HEK293T (cell line): Measurements from ENCODE around the gene SRCIN1.
A peak's percentile ranks its signal among the peaks of the same experiment; 100 is the strongest.

Source experiments
- CTCF ChIA-PET: fragments of 350-600 bp; formaldehyde crosslinking; extraction: SDS; loops from one replicate; lab custom pipeline; 2021; ENCODE audit warnings: antibody characterized with exemption, inconsistent platforms; lab: Yijun Ruan, JAX
- POLR2A ChIA-PET: fragments of 350-600 bp; formaldehyde crosslinking; extraction: SDS; loops from one replicate; lab custom pipeline; 2020; ENCODE audit warnings: antibody characterized with exemption, inconsistent platforms; lab: Yijun Ruan, JAX
- DNase-seq: peaks from one replicate; pipeline ENCODE4 v3.0.0; 2012; ENCODE audit warnings: mixed read lengths; ENCODE audit errors: extremely low spot score
- ARNT ChIP-seq: fragments of 450-650 bp; IDR thresholded peaks from 2 replicates; pipeline ENCODE4 v1.6.1; 2017; ENCODE audit warnings: mild to moderate bottlenecking
- BHLHE40 ChIP-seq: fragments of 450-650 bp; IDR thresholded peaks from 2 replicates; pipeline ENCODE4 v1.6.1; 2016; ENCODE audit warnings: mild to moderate bottlenecking, moderate library complexity, borderline replicate concordance
- CTBP1 ChIP-seq: fragments of 450-650 bp; IDR thresholded peaks from 2 replicates; pipeline ENCODE4 v1.6.1; 2016; ENCODE audit warnings: borderline replicate concordance
- ELF4 ChIP-seq: fragments of 450-650 bp; IDR thresholded peaks from 2 replicates; pipeline ENCODE4 v1.6.1; 2017; ENCODE audit warnings: antibody characterized with exemption
- FOXA1 ChIP-seq: fragments of 450-650 bp; IDR thresholded peaks from 2 replicates; pipeline ENCODE4 v1.6.1; 2016; ENCODE audit warnings: mild to moderate bottlenecking
- FOXK2 ChIP-seq: fragments of 450-650 bp; IDR thresholded peaks from 2 replicates; pipeline ENCODE4 v1.6.1; 2016; ENCODE audit warnings: mild to moderate bottlenecking
- FOXM1 ChIP-seq: fragments of 450-650 bp; IDR thresholded peaks from 2 replicates; pipeline ENCODE4 v1.6.1; 2017; ENCODE audit warnings: mild to moderate bottlenecking, borderline replicate concordance
- HDGF ChIP-seq: fragments of 450-650 bp; IDR thresholded peaks from 2 replicates; pipeline ENCODE4 v1.6.1; 2017; ENCODE audit warnings: antibody characterized with exemption, borderline replicate concordance
- L3MBTL2 ChIP-seq: fragments of 450-650 bp; conservative IDR thresholded peaks from 2 replicates; pipeline ENCODE4 v1.6.1; 2016; ENCODE audit warnings: mild to moderate bottlenecking
- LEF1 ChIP-seq: fragments of 450-650 bp; IDR thresholded peaks from 2 replicates; pipeline ENCODE4 v1.6.1; 2017; ENCODE audit warnings: mild to moderate bottlenecking, borderline replicate concordance
- NFRKB ChIP-seq: fragments of 450-650 bp; IDR thresholded peaks from 2 replicates; pipeline ENCODE4 v1.6.1; 2016; ENCODE audit warnings: mild to moderate bottlenecking, moderate library complexity
- SP1 ChIP-seq: fragments of 450-650 bp; IDR thresholded peaks from 2 replicates; pipeline ENCODE4 v1.6.1; 2017
- SUZ12 ChIP-seq: fragments of 450-650 bp; IDR thresholded peaks from 2 replicates; pipeline ENCODE4 v1.6.1; 2016; ENCODE audit warnings: mild to moderate bottlenecking
- TARDBP ChIP-seq: fragments of 450-650 bp; IDR thresholded peaks from 2 replicates; pipeline ENCODE4 v1.6.1; 2016
- ZNF384 ChIP-seq: fragments of 450-650 bp; IDR thresholded peaks from 2 replicates; pipeline ENCODE4 v1.6.1; 2016
- TF ChIP-seq, protein P1 (sequence below): fragments of 450-650 bp; IDR thresholded peaks from 2 replicates; pipeline ENCODE4 v1.6.1; 2016

The SRCIN1 gene

DNA sequence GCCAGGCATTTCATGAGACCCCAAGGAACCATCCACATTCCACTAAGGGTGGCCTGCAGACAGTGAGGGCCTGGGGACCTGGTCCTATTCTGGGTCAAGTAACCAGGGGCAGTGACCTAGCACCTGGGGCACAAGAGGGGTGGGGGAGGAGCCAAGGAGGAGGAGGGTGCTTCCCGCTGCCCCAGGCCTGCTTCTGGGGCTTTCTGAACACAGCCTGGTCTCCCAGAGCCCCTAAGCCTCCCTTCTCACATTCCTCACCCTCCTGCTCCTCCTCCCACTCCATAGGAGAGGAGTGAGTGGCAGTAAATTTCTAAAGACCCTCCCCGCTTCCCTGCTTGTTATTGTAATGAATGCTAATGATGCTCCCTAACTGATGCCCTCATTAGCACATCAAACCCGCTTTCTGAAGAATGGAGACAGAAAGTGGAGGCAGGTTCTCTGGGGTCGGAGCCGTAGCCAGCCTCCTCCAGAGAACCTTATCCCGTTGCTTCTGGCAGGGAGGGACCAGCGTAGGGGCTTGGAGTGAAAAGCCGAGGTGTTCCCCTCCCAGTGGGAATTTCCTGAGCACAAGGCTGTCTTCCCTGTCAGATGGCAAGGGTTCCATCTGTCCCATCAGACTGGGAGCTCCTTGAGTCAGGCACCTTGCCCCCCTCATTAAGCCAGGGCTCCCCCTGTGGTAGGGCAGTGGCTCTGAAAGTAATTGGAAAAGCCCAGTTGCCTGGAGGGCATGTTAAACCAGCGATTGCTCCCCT is 3.7 kb upstream of the SRCIN1 start:
- CTCF ChIA-PET = interaction anchor here (0.5 kb wide), 1 partner anchor 57 kb away, joined by 3 read pairs; no protein-coding TSS in a partner anchor
- TF ChIP-seq ARNT (no peak), SUZ12 (no peak), LEF1 (no peak), L3MBTL2 (no peak), HDGF (no peak), FOXK2 (no peak), ZNF384 (no peak), TARDBP (no peak), CTBP1 (no peak), SP1 (no peak), FOXM1 (no peak), NFRKB (no peak)
- TF ChIP-seq, protein P1, sequence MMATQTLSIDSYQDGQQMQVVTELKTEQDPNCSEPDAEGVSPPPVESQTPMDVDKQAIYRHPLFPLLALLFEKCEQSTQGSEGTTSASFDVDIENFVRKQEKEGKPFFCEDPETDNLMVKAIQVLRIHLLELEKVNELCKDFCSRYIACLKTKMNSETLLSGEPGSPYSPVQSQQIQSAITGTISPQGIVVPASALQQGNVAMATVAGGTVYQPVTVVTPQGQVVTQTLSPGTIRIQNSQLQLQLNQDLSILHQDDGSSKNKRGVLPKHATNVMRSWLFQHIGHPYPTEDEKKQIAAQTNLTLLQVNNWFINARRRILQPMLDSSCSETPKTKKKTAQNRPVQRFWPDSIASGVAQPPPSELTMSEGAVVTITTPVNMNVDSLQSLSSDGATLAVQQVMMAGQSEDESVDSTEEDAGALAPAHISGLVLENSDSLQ = no peak
- POLR2A ChIA-PET = no interaction called here
- no peak for DNase-seq

DNA sequence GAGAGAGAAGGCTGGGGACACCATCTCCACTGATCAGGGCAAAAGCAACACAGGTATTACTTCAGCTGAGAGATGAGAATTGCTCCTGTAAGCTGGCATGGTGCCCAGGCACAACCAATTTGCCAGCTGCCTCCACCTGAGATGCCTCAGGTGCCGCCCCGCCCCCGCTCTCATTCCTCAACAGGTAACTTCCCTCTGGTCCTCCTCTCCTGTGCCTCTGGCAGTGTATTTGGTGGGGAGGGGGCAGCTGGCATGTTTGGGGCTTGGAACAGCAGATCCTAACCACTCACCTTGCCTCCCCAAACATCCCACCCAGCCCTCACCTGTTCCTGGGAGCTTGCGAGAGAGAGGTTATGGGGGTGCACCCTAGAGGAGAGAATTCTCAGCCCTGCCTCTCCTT is 2.9 kb upstream of the SRCIN1 start:
- TF ChIP-seq L3MBTL2 (no peak), SP1 (no peak), SUZ12 (no peak), CTBP1 (no peak), BHLHE40 (no peak), TARDBP (no peak), ARNT (no peak), FOXA1 (no peak), NFRKB (no peak), FOXM1 (no peak), LEF1 (no peak), ZNF384 (no peak)
- TF ChIP-seq, protein P1 = no peak
- POLR2A ChIA-PET = interaction anchor here (0.9 kb wide), 1 partner anchor 8 kb away, joined by 4 read pairs; no protein-coding TSS in a partner anchor
- DNase-seq = no peak
- CTCF ChIA-PET = interaction anchor here (0.5 to 1.0 kb wide), 3 partner anchors 31 to 99 kb away, joined by 3 read pairs; no protein-coding TSS in a partner anchor

DNA sequence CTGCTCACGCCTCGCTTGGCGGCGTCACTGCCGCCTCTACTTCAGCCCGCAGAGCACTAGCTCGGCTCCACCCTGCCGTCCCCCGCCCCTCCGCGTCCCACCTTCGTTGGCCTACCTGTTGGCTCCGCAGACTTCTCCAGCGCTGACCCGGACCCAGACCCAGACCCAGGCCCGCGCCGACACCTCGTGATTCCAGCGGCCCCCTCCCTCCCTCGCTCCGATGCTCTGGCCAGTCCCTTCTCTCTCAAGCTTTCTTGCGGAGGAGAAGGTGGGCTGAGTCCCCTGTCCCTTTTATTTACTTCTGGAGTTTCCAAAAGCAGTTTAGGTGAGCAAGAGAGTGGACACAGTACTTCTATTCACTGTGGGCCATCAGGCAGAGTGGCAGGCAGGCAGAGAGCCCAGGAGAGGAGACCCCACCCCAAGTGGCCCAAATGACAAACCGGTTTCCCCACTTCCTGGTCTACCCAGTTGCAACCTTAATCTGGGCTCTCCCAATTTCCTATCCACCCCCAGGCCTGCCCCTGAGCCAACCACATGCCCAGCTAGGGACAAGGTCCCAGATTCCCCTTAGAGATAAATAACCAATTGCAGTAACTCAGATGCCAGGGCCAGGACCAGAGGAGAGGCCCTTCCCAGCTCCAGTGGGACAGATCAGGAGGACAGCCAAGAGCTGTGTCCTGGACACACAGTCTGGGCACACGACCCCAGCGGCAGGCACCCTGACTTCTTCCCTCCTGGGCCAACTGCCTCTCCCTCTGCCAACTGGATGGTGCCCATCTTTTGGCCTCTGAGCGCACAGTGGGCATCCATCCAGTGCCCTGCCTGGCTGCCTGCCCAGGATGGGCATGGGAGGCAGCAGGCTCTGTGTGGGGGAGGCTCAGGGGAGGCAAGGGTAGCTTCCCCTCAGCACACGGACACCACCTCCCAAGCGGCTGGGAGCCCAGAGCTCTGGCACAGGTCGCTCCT is 1.2 kb upstream of the SRCIN1 start:
- TF ChIP-seq, protein P1 = no peak
- TF ChIP-seq FOXA1 (no peak), NFRKB (no peak), ARNT (no peak), ZNF384 (no peak), FOXM1 (no peak), HDGF (no peak)
- DNase-seq = no peak
- ChIA-PET CTCF (interaction anchor here (0.8 to 1.5 kb wide), 7 partner anchors 16 to 98 kb away, joined by 3 to 9 read pairs (median 4); no protein-coding TSS in a partner anchor), POLR2A (no interaction called here)

DNA sequence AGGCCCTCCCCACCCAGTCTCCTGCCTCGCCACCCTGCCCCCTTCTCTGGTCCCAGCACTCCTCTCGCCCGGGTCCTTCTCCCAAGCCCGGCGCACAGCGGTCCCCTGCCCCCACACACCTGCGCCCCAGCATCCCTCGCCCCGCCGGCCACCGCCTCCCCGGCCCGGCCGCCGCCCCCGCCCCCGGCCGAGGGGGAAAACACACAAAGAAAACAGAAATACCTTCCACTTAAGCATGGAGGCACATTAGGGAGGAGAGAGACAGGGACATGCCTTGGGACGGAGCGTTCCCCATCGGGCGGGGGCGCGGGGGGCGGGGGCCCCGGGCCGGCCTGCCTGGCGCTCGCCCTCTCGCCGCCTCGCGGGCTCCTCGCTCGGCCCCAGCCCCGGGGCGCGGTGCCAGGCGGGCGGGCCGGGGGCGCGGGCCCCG is 326 bp downstream of the SRCIN1 start:
- POLR2A ChIA-PET = interaction anchor here (0.6 to 1.0 kb wide), 5 partner anchors 10 to 59 kb away, joined by 3 to 4 read pairs (median 4); no protein-coding TSS in a partner anchor
- DNase-seq = peak; percentile 52
- TF ChIP-seq HDGF = no peak
- TF ChIP-seq, protein P1 = no peak
- TF ChIP-seq ARNT = no peak
- no peak for TF ChIP-seq FOXK2
- no peak for TF ChIP-seq L3MBTL2
- no peak for TF ChIP-seq NFRKB
- TF ChIP-seq ELF4 = no peak
- TF ChIP-seq LEF1 = no peak
- TF ChIP-seq CTBP1 = no peak
- TF ChIP-seq SP1 = no peak
- no peak for TF ChIP-seq TARDBP
- TF ChIP-seq FOXA1 = no peak
- TF ChIP-seq BHLHE40 = no peak
- TF ChIP-seq FOXM1 = no peak
- no peak for TF ChIP-seq ZNF384
- no peak for TF ChIP-seq SUZ12
- CTCF ChIA-PET = interaction anchor here (1.0 to 1.6 kb wide), 6 partner anchors 17 to 62 kb away, joined by 3 to 6 read pairs (median 3); no protein-coding TSS in a partner anchor
